Brain pericyte (primary cell): ENCODE results near the gene VPS25.

Experiments
- DNase-seq: peaks from one replicate; pipeline ENCODE4 v3.0.0-alpha.2; 2012; ENCODE audit warnings: low read depth, low spot score

The VPS25 gene

GRCh38 chr17:42795465-42795864 is 22.2 kb downstream of the VPS25 start:
- no peak for DNase-seq

DNA sequence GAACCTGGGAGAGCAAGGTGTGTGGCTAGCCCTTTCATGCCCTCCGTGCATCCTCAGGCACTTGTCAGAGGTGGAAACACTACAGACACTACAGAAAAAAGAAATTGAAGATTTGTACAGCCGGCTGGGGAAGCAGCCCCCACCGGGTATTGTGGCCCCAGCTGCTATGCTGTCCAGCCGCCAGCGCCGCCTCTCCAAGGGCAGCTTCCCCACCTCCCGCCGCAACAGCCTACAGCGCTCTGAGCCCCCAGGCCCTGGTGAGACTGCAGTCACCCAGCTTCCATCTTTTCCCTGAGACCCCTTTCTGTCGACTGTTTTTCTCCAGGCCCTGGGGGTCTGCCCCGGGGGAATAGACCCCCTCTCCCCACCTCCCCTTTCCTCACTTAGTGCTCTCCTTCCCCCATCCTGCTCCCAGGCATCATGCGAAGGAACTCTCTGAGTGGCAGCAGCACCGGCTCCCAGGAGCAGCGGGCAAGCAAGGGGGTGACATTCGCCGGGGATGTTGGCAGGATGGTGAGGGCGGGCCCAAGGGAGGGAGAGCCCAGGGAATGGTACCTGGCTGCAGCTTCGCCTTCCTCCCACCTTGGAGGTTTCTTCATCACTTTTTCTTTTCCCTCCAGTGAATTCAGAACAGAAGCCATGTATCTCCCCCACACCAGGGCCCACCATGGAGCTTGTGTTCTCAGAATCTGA is 23.0 kb downstream of the VPS25 start:
- DNase-seq = no peak

GRCh38 chr17:42797067-42798007 is 24.1 kb downstream of the VPS25 start:
- DNase-seq = no peak

DNA sequence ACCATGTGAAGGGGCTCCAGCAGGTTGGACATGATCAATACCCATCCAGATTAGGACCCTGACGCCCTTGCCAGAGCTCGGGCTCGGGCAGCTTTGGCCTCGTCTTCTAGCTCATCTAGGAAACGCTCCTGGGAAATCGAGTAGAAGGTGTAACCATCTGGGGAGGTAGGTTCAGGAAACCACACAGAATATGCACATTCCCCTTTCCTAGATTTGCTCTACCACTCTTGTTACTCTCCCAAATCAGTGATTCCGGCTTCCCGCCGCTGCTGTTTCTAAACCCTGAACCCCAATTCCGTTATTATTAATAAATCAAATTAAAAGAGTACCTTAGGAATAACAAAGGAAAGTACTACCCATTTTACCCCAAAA is 24.7 kb downstream of the VPS25 start:
- DNase-seq = no peak

GRCh38 chr17:42798383-42799380 is 25.4 kb downstream of the VPS25 start, which contains the start of the genes CNTD1 and COA3:
TSS of gene CNTD1 (plus strand) at chr17:42798861. CDS start at chr17:42799068, 207 bp downstream.
TSS of gene COA3 (minus strand) at chr17:42798704. CDS start at chr17:42798681, 23 bp downstream.
- DNase-seq = no peak

- DNase-seq = peak; percentile 98
Measured at GRCh38 chr17:42803074-42803883, 30.0 kb downstream of the VPS25 start.

- no peak for DNase-seq
Measured at GRCh38 chr17:42804918-42805367, 31.7 kb downstream of the VPS25 start.

- DNase-seq = no peak
Measured at GRCh38 chr17:42806249-42806648, 33.0 kb downstream of the VPS25 start.

GRCh38 chr17:42809250-42809649 is 36.0 kb downstream of the VPS25 start:
- no peak for DNase-seq

- DNase-seq = no peak
Measured at GRCh38 chr17:42814633-42815399, 41.6 kb downstream of the VPS25 start.

- no peak for DNase-seq
Measured at GRCh38 chr17:42817866-42818265, 44.6 kb downstream of the VPS25 start.

DNA sequence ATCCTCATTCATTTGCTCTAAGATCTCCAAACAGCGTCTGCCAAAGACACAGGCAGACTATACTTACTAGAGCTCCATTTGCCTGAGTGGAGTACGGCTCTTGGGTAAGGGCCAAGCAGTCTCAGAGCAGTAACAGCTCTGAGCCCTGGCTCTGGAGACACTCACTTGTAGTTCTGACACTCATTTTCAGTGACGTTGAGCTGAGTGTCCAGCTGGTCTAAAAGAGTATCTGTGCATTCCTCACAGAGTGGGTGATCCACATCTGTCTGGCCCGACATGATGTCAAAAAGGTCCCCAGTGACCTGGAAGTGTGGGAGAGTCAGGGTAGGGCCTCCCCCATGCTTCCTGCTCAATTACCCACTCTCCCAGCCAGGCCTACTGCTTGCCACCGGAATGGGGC is 45.1 kb downstream of the VPS25 start:
- DNase-seq = no peak

DNA sequence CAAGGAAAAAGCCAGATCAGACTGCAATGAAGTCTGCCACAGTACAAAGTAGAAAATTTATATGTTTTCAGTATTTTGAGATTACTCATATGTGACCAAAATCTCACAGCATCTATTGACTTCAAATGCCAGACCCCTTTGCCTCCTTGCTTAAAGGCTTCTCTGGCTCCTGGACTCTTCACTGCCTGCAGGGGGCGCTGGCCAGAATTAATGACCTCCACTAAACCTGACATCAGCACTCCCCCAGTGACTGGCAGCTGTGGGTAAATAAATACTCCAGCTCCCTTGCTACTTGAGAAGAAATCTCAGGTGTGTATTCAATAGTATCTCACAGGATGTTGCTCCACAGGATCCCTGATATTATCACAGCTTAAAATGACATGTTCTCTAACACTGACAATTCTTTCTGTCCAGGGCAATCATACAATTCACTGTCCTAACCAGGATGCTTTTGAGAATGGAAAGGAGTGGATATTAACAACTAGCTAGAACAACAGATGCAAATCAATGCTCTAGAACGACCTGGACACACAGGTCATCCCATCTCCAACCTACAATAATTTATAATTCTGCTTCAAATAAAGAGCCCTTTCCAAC is 46.8 kb downstream of the VPS25 start:
- no peak for DNase-seq

GRCh38 chr17:42821176-42821575 is 47.9 kb downstream of the VPS25 start:
- no peak for DNase-seq

DNA sequence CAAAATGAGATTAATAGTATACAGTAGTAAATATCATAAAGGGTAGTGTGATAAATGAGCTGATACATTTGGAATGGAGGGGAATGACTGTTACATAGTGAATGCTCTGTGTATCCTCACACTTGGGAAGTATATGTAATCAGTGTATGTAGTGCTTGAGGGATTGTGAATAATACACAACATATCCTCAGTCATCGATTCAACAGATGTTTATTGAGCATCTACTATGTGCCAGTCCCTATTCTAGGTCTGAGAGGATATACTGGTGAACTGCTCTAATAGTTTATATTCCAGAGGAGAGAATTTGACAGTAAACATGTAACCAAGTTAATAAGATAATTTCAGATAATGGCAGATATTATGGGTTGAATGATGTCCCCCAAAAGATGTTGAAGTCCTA is 54.2 kb downstream of the VPS25 start:
- DNase-seq = no peak
